AG04449 (cell line): ENCODE measurements around the gene SBNO2.

ENCODE experiments used
- CTCF ChIA-PET: fragments of 350-600 bp; formaldehyde crosslinking; extraction: SDS; loops from one replicate; lab custom pipeline; 2021; ENCODE audit warnings: antibody characterized with exemption; lab: Yijun Ruan, JAX
- POLR2A ChIA-PET: fragments of 400-600, 350-600 bp; formaldehyde crosslinking; extraction: SDS; loops from one replicate; lab custom pipeline; 2020; ENCODE audit warnings: antibody characterized with exemption, inconsistent platforms; lab: Yijun Ruan, JAX
- DNase-seq: peaks from one replicate; pipeline ENCODE4 v3.0.0-alpha.2; 2010; ENCODE audit warnings: low read depth, low spot score
- H3K4me3 ChIP-seq: 2 replicates; pipeline ENCODE4 v1.5.1; 2011; ENCODE audit warnings: low read depth, mild to moderate bottlenecking, control low read depth, low read length
- TF ChIP-seq, protein P1 (sequence below): IDR thresholded peaks from one replicate; pipeline ENCODE4 v1.5.1; 2011; ENCODE audit warnings: mild to moderate bottlenecking, moderate library complexity, low read length, control low read depth, inconsistent platforms; ENCODE audit not compliant: insufficient read depth; ENCODE audit errors: missing control alignments

SBNO2 gene

DNA sequence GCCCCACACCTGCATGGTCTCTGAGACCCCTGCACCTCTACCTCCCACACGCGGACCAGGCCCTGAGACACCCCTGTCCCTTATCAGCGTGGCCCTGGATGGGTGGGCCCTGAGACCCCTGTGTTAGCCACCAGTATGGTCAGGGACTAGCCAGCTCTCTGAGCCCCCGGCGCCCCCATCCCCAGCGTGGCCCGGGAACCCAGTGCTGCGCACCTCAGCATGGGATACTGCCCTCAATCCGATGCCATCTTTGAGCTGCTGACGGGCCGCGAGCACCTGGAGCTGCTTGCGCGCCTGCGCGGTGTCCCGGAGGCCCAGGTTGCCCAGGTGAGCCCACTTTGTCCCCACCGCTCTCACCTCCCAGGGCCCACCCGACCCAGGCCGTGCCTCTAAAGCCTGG, 112.1 kb downstream of the SBNO2 start:
- DNase-seq, result no peak
- POLR2A ChIA-PET, result no interaction called here
- CTCF ChIA-PET, result no interaction called here
- TF ChIP-seq, protein P1, sequence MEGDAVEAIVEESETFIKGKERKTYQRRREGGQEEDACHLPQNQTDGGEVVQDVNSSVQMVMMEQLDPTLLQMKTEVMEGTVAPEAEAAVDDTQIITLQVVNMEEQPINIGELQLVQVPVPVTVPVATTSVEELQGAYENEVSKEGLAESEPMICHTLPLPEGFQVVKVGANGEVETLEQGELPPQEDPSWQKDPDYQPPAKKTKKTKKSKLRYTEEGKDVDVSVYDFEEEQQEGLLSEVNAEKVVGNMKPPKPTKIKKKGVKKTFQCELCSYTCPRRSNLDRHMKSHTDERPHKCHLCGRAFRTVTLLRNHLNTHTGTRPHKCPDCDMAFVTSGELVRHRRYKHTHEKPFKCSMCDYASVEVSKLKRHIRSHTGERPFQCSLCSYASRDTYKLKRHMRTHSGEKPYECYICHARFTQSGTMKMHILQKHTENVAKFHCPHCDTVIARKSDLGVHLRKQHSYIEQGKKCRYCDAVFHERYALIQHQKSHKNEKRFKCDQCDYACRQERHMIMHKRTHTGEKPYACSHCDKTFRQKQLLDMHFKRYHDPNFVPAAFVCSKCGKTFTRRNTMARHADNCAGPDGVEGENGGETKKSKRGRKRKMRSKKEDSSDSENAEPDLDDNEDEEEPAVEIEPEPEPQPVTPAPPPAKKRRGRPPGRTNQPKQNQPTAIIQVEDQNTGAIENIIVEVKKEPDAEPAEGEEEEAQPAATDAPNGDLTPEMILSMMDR, result no peak
- no peak overlapping the region for H3K4me3 ChIP-seq

DNA sequence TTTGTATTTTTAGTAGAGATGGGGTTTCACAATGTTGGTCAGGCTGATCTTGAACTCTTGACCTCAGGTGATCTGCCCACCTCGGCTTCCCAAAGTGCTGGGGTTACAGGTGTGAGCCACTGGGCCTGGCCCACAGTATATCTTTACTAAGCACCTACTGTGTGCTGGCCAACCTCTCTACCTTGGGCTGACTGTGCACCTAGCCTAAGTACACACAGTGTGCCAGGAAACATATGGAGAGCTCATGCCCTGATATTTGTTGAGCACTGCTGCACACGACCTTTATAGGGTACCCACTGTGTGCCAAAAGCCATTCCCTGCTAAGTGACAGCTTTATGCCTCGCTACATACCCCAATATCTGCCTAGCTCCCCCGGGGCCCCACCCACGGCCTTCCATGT, 113.4 kb downstream of the SBNO2 start:
- DNase-seq, result no peak
- H3K4me3 ChIP-seq, result no peak overlapping the region
- CTCF ChIA-PET, result no interaction called here
- POLR2A ChIA-PET, result no interaction called here
- TF ChIP-seq, protein P1, result no peak

DNA sequence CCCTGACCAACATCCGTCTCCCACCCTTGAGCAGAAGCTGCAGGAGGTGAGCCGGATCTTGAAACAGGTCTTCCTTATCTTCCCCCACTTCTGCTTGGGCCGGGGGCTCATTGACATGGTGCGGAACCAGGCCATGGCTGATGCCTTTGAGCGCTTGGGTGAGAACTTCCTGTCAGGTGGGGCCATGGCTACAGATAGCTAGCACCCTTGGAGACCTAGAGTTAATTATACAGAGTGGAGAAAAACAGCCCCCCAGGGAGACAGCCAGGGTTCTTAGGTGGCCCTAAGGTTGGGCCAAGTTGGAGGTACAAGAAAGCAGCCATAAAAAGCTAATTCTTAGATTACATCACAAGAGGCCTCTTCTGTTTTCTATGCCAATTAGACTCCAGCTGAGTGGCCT, 116.0 kb downstream of the SBNO2 start:
- H3K4me3 ChIP-seq, result no peak overlapping the region
- CTCF ChIA-PET, result interaction anchor here (0.8 to 1.9 kb wide), 3 partner anchors 10 to 15 kb away, joined by 3 to 5 read pairs (median 4); no protein-coding TSS in a partner anchor
- POLR2A ChIA-PET, result no interaction called here
- TF ChIP-seq, protein P1, result no peak
- DNase-seq, result no peak
